Testis (tissue), 3 donors: ENCODE results near the gene DENND1A. TPM values are rescaled to one million over a fixed set of nuclear protein-coding genes. Genes with fewer than 3 reads are reported as not detected.
A peak's percentile ranks its signal among the peaks of the same experiment; 100 is the strongest.

Experiments
- DNase-seq: peaks from one replicate; pipeline ENCODE4 v3.0.0-alpha.2; 2019
- H3K27ac ChIP-seq, 2 donors: fragments of 200-600 bp; sonication (generic); one replicate each; pipeline ENCODE4 v1.5.1; 2019
- H3K27me3 ChIP-seq: fragments of 200-600 bp; sonication (generic); one replicate; pipeline ENCODE4 v1.5.1; 2019
- H3K36me3 ChIP-seq: fragments of 200-600 bp; sonication (generic); one replicate; pipeline ENCODE4 v1.5.1; 2017; ENCODE audit warnings: low read depth; ENCODE audit errors: missing control alignments
- H3K4me1 ChIP-seq: fragments of 200-600 bp; sonication (generic); one replicate; pipeline ENCODE4 v1.5.1; 2019
- H3K4me3 ChIP-seq, 2 donors: fragments of 200-600 bp; sonication (generic); one replicate each; pipeline ENCODE4 v1.5.1; 2017 to 2019
- H3K9me3 ChIP-seq: fragments of 200-600 bp; sonication (generic); one replicate; pipeline ENCODE4 v1.5.1; 2017
- POLR2A ChIP-seq: fragments of 450-650 bp; IDR thresholded peaks from one replicate; pipeline ENCODE4 v1.6.1; 2017; ENCODE audit warnings: antibody characterized with exemption, mild to moderate bottlenecking, moderate library complexity
- WGBS, 2 donors: methylation state at CpG; one replicate each; pipeline ENCODE4 v1.1.5; 2018; 5-methylcytosine and 5-hydroxymethylcytosine counted together
- intact Hi-C: fragments of 100-400 bp; cut with DNase I; formaldehyde crosslinking; loops from one replicate; pipeline ENCODE4 v1.15.1; 2023; ENCODE audit warnings: low total_unique reads
- polyA plus RNA-seq: library from polyadenylated mRNA; stranded (reverse); fragments of 350-450 nt; fragmentation: Illumina TruSeq; extraction: RNeasy Lipid Tissue Mini Kit (QIAGEN cat#74804); gene quantifications from one replicate; pipeline ENCODE4 v1.2.3, GENCODE V29; 2014; ENCODE audit warnings: low read depth, low replicate concordance; ENCODE audit not compliant: insufficient read depth
- total RNA-seq, 2 donors: library from RNA; depleted of rRNA; stranded (reverse); fragments of >200 nt; gene quantifications; one replicate each; pipeline ENCODE4 v1.2.3, GENCODE V29; 2016
- TF ChIP-seq, protein P1 (sequence below), 3 experiments: fragments of 450-650 bp in 2 of 3; fragments of 200-600 bp in 1 of 3; sonication (generic) in 1 of 3; IDR thresholded peaks; one replicate each; pipeline ENCODE4 v1.5.1; 2016 to 2019; ENCODE audit warnings: antibody characterized with exemption in 3 of 3, mild to moderate bottlenecking in 2 of 3, moderate library complexity in 1 of 3

Gene DENND1A
- total and polyA plus RNA-seq, 3 donors from 2014 or later, result 20.3 to 47.4 (median 44.9) TPM

DNA sequence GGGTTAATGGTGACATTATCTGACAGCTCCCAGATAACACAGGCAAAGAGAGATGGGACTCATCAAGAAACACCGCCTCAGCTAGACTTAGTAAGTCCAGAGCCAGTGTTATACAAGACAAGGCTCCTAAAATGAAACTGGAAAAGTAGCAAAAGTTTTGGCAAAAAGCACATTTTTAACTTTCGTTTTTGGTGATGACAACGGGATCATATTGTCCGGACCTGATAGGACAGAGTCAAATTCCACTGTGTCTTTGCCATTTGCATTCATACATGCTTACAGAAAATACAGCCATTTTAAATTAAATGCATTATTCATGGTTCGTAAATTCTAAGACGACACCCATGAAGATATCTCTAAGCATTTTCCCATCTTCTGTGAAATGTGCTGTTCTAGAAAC lies 421.9 kb downstream of the DENND1A start:
- 55 to 59% methylated on average over 6 of the region's 6 CpGs for WGBS, 2 donors
- intact Hi-C loops, result no loop called here
- no peak overlapping the region for H3K4me3 ChIP-seq

DNA sequence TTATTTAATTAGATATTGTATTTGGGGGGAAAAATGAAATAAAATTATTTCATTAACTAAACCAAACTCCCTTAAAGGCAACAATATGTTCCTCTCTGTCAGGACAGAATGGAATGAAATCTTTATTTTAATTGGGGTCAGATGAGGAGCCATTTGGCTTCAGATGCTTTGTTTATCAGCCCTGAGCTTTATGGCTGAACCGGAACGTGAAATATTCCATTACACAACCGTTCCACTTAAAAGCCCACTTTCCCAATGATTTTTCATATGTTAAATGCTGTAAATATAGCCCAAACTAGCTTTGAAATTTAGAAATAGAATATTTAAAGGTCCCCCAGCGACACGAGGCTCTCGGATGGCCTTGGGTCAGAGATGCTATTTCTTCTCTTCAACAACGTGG lies 424.4 kb downstream of the DENND1A start:
- WGBS, 2 donors, result 39 to 67% methylated on average over 7 of the region's 7 CpGs
- no peak for DNase-seq
- no peaks in the 10 kb centered on the region for H3K27me3 ChIP-seq
- intact Hi-C loops, result no loop called here
- TF ChIP-seq POLR2A, result no peak
- TF ChIP-seq, protein P1, sequence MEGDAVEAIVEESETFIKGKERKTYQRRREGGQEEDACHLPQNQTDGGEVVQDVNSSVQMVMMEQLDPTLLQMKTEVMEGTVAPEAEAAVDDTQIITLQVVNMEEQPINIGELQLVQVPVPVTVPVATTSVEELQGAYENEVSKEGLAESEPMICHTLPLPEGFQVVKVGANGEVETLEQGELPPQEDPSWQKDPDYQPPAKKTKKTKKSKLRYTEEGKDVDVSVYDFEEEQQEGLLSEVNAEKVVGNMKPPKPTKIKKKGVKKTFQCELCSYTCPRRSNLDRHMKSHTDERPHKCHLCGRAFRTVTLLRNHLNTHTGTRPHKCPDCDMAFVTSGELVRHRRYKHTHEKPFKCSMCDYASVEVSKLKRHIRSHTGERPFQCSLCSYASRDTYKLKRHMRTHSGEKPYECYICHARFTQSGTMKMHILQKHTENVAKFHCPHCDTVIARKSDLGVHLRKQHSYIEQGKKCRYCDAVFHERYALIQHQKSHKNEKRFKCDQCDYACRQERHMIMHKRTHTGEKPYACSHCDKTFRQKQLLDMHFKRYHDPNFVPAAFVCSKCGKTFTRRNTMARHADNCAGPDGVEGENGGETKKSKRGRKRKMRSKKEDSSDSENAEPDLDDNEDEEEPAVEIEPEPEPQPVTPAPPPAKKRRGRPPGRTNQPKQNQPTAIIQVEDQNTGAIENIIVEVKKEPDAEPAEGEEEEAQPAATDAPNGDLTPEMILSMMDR (IDR thresholded peaks at IDR 0.05), result no peak
- no peaks in the 10 kb centered on the region for H3K4me1 ChIP-seq
- no peaks in the 10 kb centered on the region for H3K9me3 ChIP-seq
- no peaks in the 10 kb centered on the region for H3K36me3 ChIP-seq
- peak overlapping the region in 1 of 2 donors; percentile 14 for H3K27ac ChIP-seq
- no peak overlapping the region for H3K4me3 ChIP-seq

More for the DNA sequence above, 421.9 kb downstream of the DENND1A start:
- H3K36me3 ChIP-seq, result no peaks in the 10 kb centered on the region
- H3K27ac ChIP-seq, result no peak overlapping the region
- no peak for DNase-seq
- no peaks in the 10 kb centered on the region for H3K9me3 ChIP-seq
- H3K4me1 ChIP-seq, result no peaks in the 10 kb centered on the region
- no peaks in the 10 kb centered on the region for H3K27me3 ChIP-seq
- TF ChIP-seq, protein P1 (IDR thresholded peaks at IDR 0.05), result no peak
- no peak for TF ChIP-seq POLR2A

DNA sequence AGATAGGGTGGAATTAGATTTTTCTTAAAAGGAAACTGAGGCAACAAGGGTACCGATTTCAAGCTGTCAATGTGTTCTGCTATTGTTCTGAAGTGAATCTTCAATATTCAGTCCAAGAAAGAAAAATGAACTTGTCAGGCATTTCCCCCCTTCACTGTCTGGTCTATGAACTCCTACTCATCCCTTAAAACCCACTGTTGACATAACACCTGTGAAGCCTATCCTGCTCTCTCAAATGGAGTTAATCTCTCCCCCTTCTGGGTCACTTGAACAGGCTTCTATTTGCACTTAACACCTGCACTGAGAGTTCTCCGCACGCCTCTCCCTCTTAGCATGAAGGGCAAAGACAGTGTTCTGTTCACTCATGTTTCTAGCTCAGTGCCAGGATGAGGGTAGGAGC lies 429.6 kb downstream of the DENND1A start:
- no peak for TF ChIP-seq POLR2A
- TF ChIP-seq, protein P1 (IDR thresholded peaks at IDR 0.05), result no peak
- WGBS, 2 donors, result 67 to 89% methylated on average over 3 of the region's 3 CpGs
- no peaks in the 10 kb centered on the region for H3K36me3 ChIP-seq
- no peak overlapping the region for H3K27ac ChIP-seq
- intact Hi-C loops, result no loop called here
- no peaks in the 10 kb centered on the region for H3K27me3 ChIP-seq
- no peaks in the 10 kb centered on the region for H3K9me3 ChIP-seq
- no peaks in the 10 kb centered on the region for H3K4me1 ChIP-seq
- no peak for DNase-seq
- H3K4me3 ChIP-seq, result no peak overlapping the region

- DNase-seq, result no peak
- Histone ChIP-seq H3K27me3 (no peaks in the 10 kb centered on the region), H3K4me3 (no peak overlapping the region), H3K4me1 (no peaks in the 10 kb centered on the region), H3K27ac (no peak overlapping the region), H3K36me3 (no peaks in the 10 kb centered on the region), H3K9me3 (no peaks in the 10 kb centered on the region)
- WGBS, 2 donors, result 90 to 94% methylated on average over 1 of the region's 1 CpG
- TF ChIP-seq, protein P1 (IDR thresholded peaks at IDR 0.05), result no peak
- no peak for TF ChIP-seq POLR2A
- intact Hi-C loops, result no loop called here
Measured at GRCh38 chr9:123497830-123498229, 432.1 kb downstream of the DENND1A start.

DNA sequence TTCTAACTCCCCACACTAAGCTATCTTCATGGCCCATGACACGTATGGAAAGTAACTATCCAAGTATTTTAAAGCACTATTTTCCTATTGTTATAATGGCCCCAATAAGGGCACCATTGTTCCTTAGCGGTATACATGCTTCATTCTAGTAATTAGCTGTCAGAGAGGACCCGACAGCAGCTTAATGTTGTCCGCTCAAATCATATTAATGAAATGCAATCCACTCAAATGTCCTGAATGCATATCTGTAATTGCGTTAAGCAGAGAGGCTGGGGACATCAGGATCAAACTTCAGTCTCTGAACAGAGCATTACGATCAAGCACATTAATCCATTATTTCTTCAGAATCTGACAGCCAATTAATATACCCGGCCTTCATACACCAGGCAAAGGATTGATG lies 434.2 kb downstream of the DENND1A start:
- Histone ChIP-seq H3K4me3 (no peak overlapping the region), H3K36me3 (no peaks in the 10 kb centered on the region), H3K27ac (no peak overlapping the region), H3K27me3 (no peaks in the 10 kb centered on the region), H3K9me3 (no peaks in the 10 kb centered on the region), H3K4me1 (no peaks in the 10 kb centered on the region)
- 89 to 93% methylated on average over 7 of the region's 7 CpGs for WGBS, 2 donors
- TF ChIP-seq, protein P1 (IDR thresholded peaks at IDR 0.05), result no peak
- TF ChIP-seq POLR2A, result no peak
- no peak for DNase-seq
- intact Hi-C loops, result no loop called here
